Parathyroid adenoma (tissue), 2 donors: ENCODE data around the gene RNF223.

Experiments used
- H2AFZ ChIP-seq: fragments of 300-600 bp; sonication (generic); one replicate; pipeline ENCODE4 v1.7.0; 2017; ENCODE audit warnings: antibody characterized with exemption, mild to moderate bottlenecking
- H3K27ac ChIP-seq: fragments of 300-600 bp; sonication (generic); one replicate; pipeline ENCODE4 v1.7.0; 2017
- H3K27me3 ChIP-seq: fragments of 300-600 bp; sonication (generic); one replicate; pipeline ENCODE4 v1.7.0; 2017; ENCODE audit warnings: low read length; ENCODE audit not compliant: control insufficient read depth, insufficient read depth
- H3K36me3 ChIP-seq: fragments of 300-600 bp; sonication (generic); one replicate; pipeline ENCODE4 v1.7.0; 2017; ENCODE audit warnings: low read length; ENCODE audit not compliant: control insufficient read depth, insufficient read depth
- H3K4me1 ChIP-seq: fragments of 300-600 bp; sonication (generic); one replicate; pipeline ENCODE4 v1.7.0; 2017; ENCODE audit warnings: control low read depth
- H3K4me2 ChIP-seq: fragments of 300-600 bp; sonication (generic); one replicate; pipeline ENCODE4 v1.7.0; 2017; ENCODE audit warnings: low read length
- H3K4me3 ChIP-seq: fragments of 300-600 bp; sonication (generic); one replicate; pipeline ENCODE4 v1.7.0; 2017; ENCODE audit warnings: low read depth, low read length
- H3K79me2 ChIP-seq: fragments of 300-600 bp; sonication (generic); one replicate; pipeline ENCODE4 v1.7.0; 2017; ENCODE audit warnings: control low read depth
- H3K9ac ChIP-seq: fragments of 300-600 bp; sonication (generic); one replicate; pipeline ENCODE4 v1.7.0; 2017; ENCODE audit warnings: mild to moderate bottlenecking
- H3K9me3 ChIP-seq: fragments of 300-600 bp; sonication (generic); one replicate; pipeline ENCODE4 v1.7.0; 2017; ENCODE audit warnings: low read length; ENCODE audit not compliant: control insufficient read depth
- CTCF ChIP-seq: fragments of 300-600 bp; sonication (generic); IDR thresholded peaks from one replicate; pipeline ENCODE4 v1.7.0; 2017; ENCODE audit warnings: antibody characterized with exemption, mild to moderate bottlenecking
- donor health status: primary hyperparathyroidism.

The RNF223 gene

GRCh38 chr1:1053022-1053421 is 21.1 kb downstream of the RNF223 start:
- Histone ChIP-seq H3K27me3 (no peaks in the 10 kb centered on the region), H3K79me2 (no peaks in the 10 kb centered on the region), H3K9me3 (no peaks in the 10 kb centered on the region), H2AFZ (no peak overlapping the region), H3K27ac (no peak overlapping the region), H3K4me3 (no peak overlapping the region), H3K36me3 (no peaks in the 10 kb centered on the region), H3K4me1 (no peaks in the 10 kb centered on the region), H3K4me2 (no peak overlapping the region), H3K9ac (no peak overlapping the region)
- no peak for TF ChIP-seq CTCF

GRCh38 chr1:1052003-1052840 is 21.9 kb downstream of the RNF223 start:
- no peaks in the 10 kb centered on the region for H3K9me3 ChIP-seq
- H3K4me1 ChIP-seq, result no peaks in the 10 kb centered on the region
- no peak overlapping the region for H3K9ac ChIP-seq
- H3K4me3 ChIP-seq, result no peak overlapping the region
- TF ChIP-seq CTCF, result no peak
- H3K36me3 ChIP-seq, result no peaks in the 10 kb centered on the region
- H3K27ac ChIP-seq, result no peak overlapping the region
- H3K79me2 ChIP-seq, result no peaks in the 10 kb centered on the region
- no peaks in the 10 kb centered on the region for H3K27me3 ChIP-seq
- no peak overlapping the region for H2AFZ ChIP-seq
- no peak overlapping the region for H3K4me2 ChIP-seq

- H2AFZ ChIP-seq, result no peak overlapping the region
- no peak overlapping the region for H3K4me3 ChIP-seq
- no peaks in the 10 kb centered on the region for H3K4me1 ChIP-seq
- no peaks in the 10 kb centered on the region for H3K27me3 ChIP-seq
- H3K9ac ChIP-seq, result no peak overlapping the region
- H3K27ac ChIP-seq, result no peak overlapping the region
- no peaks in the 10 kb centered on the region for H3K79me2 ChIP-seq
- no peak for TF ChIP-seq CTCF
- H3K36me3 ChIP-seq, result no peaks in the 10 kb centered on the region
- no peak overlapping the region for H3K4me2 ChIP-seq
- no peaks in the 10 kb centered on the region for H3K9me3 ChIP-seq
These were observed 22.8 kb downstream of the RNF223 start for GRCh38 chr1:1051127-1051810.

- no peaks in the 10 kb centered on the region for H3K36me3 ChIP-seq
- no peak for TF ChIP-seq CTCF
These were observed 23.5 kb downstream of the RNF223 start for GRCh38 chr1:1050577-1051052.

More at GRCh38 chr1:1050577-1051052, 23.5 kb downstream of the RNF223 start:
- H2AFZ ChIP-seq, result no peak overlapping the region
- no peaks in the 10 kb centered on the region for H3K4me1 ChIP-seq
- H3K9ac ChIP-seq, result no peak overlapping the region
- no peak overlapping the region for H3K27ac ChIP-seq
- H3K4me3 ChIP-seq, result no peak overlapping the region
- no peak overlapping the region for H3K4me2 ChIP-seq
- H3K27me3 ChIP-seq, result no peaks in the 10 kb centered on the region
- H3K9me3 ChIP-seq, result no peaks in the 10 kb centered on the region
- H3K79me2 ChIP-seq, result no peaks in the 10 kb centered on the region
